Superior temporal gyrus (tissue), 1 donor: Measurements from ENCODE around the gene ZC2HC1C.
A peak's percentile ranks its signal among the peaks of the same experiment; 100 is the strongest.

Experiments used
- DNase-seq: peaks from one replicate; pipeline ENCODE4 v3.0.0-alpha.2; 2016; ENCODE audit errors: extremely low spot score

ZC2HC1C gene

GRCh38 chr14:75069121-75069810 is at the start of gene ZC2HC1C:
Gene ZC2HC1C, plus strand, starts transcription at chr14:75069641. Its CDS starts 933 bp downstream, at chr14:75070574.
- peak; percentile 94 for DNase-seq

- no peak for DNase-seq
These were observed 46.8 kb upstream of the ZC2HC1C start for GRCh38 chr14:75022655-75023054.

- no peak for DNase-seq
These were observed 46.3 kb upstream of the ZC2HC1C start for GRCh38 chr14:75023108-75023507.

- DNase-seq, result no peak
These were observed 44.4 kb upstream of the ZC2HC1C start for GRCh38 chr14:75025082-75025481.

- no peak for DNase-seq
These were observed 43.6 kb upstream of the ZC2HC1C start for GRCh38 chr14:75025876-75026275.

- no peak for DNase-seq
These were observed 39.3 kb upstream of the ZC2HC1C start for GRCh38 chr14:75030147-75030546.

GRCh38 chr14:75032939-75033338 is 36.5 kb upstream of the ZC2HC1C start:
- no peak for DNase-seq

- DNase-seq, result no peak
These were observed 28.9 kb upstream of the ZC2HC1C start for GRCh38 chr14:75040507-75040906.

- DNase-seq, result no peak
These were observed 28.5 kb upstream of the ZC2HC1C start for GRCh38 chr14:75040959-75041358.

GRCh38 chr14:75041613-75042012 is 27.8 kb upstream of the ZC2HC1C start:
- no peak for DNase-seq

GRCh38 chr14:75042035-75042434 is 27.4 kb upstream of the ZC2HC1C start:
- no peak for DNase-seq

GRCh38 chr14:75044322-75044721 is 25.1 kb upstream of the ZC2HC1C start:
- DNase-seq, result no peak

- no peak for DNase-seq
These were observed 24.7 kb upstream of the ZC2HC1C start for GRCh38 chr14:75044752-75045151.

- no peak for DNase-seq
These were observed 23.2 kb upstream of the ZC2HC1C start for GRCh38 chr14:75046275-75046674.

GRCh38 chr14:75046899-75047298 is 22.5 kb upstream of the ZC2HC1C start:
- no peak for DNase-seq

GRCh38 chr14:75047506-75047905 is 21.9 kb upstream of the ZC2HC1C start:
- peak; percentile 36 for DNase-seq

GRCh38 chr14:75048101-75048500 is 21.3 kb upstream of the ZC2HC1C start:
- peak; percentile 72 for DNase-seq

GRCh38 chr14:75049136-75049535 is 20.3 kb upstream of the ZC2HC1C start:
- DNase-seq, result peak; percentile 81

- DNase-seq, result no peak
These were observed 19.7 kb upstream of the ZC2HC1C start for GRCh38 chr14:75049731-75050201.

- DNase-seq, result peak; percentile 92
These were observed 18.4 kb upstream of the ZC2HC1C start, which contains the start of gene MLH3 for GRCh38 chr14:75050852-75051555. Gene MLH3, minus strand, starts transcription at chr14:75051467. Its CDS starts 1,812 bp downstream, at chr14:75049655.

GRCh38 chr14:75051556-75051899 is 17.9 kb upstream of the ZC2HC1C start:
- DNase-seq, result no peak

- no peak for DNase-seq
These were observed 15.8 kb upstream of the ZC2HC1C start for GRCh38 chr14:75053396-75054291.
